Measurements from ENCODE around the gene CRACDL. TPM values are rescaled to one million over a fixed set of nuclear protein-coding genes. Genes with fewer than 3 reads are reported as not detected.

The CRACDL gene
- total and polyA plus RNA-seq, 3 experiments from 2014 or later = 0.22 to 1.2 (median 0.27) TPM

- no peaks in the 10 kb centered on the region for H3K36me3 Mint-ChIP-seq
- no peaks in the 10 kb centered on the region for H3K4me1 ChIP-seq (ENCODE audit: insufficient read depth, low read length)
- H3K4me3 Mint-ChIP-seq = no peak overlapping the region
- H3K36me3 ChIP-seq (ENCODE audit: insufficient read depth, low read length) = no peaks in the 10 kb centered on the region
- H3K27ac ChIP-seq (ENCODE audit: low read depth, low read length) = no peak overlapping the region
- ChIA-PET POLR2A (no interaction called here), CTCF (no interaction called here)
- H3K4me1 Mint-ChIP-seq = peaks cover 0 to 19% (median 5%) of the 10 kb centered on the region in 3 donors
- no peak overlapping the region for H3K4me3 ChIP-seq (ENCODE audit: low read length)
- no peak for DNase-seq
- H3K27me3 ChIP-seq (ENCODE audit: insufficient read depth, low read length, poor library complexity, severe bottlenecking) = no peaks in the 10 kb centered on the region
- H3K9me3 Mint-ChIP-seq = no peaks in the 10 kb centered on the region
- H3K27ac Mint-ChIP-seq = peak overlapping the region in 1 of 8 donors; percentile 14
- peaks cover 4 to 9% of the 10 kb centered on the region in 2 donors for H3K27me3 Mint-ChIP-seq
- no peaks in the 10 kb centered on the region for H3K9me3 ChIP-seq (ENCODE audit: low read length)
Measured at GRCh38 chr2:98870516-98871158, 65.4 kb downstream of the CRACDL start.

DNA sequence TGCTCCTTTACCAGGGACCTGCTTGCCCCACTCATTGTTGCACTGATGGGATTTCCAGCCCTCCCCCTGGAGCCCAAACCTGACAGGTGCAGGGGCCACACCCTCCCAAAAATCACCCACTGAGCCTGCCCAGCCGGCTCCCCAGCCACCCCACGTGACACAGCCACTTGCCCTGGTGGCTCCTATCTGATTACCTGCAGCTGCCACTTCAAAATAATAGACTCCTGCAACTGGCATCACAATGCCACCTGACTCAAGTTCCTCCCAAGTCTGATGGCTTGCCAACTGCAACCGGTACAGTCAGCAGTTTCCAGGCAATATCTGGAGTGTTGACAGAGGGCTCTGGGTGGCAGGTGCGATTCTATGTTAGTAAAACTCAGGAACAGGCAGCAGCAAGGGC is 66.2 kb downstream of the CRACDL start:
- Mint-ChIP-seq H3K36me3 (no peaks in the 10 kb centered on the region), H3K27me3 (peaks cover 8 to 9% of the 10 kb centered on the region in 2 donors), H3K4me1 (peaks cover 0 to 12% (median 5%) of the 10 kb centered on the region in 3 donors), H3K9me3 (peaks cover 0 to 2% (median 0%) of the 10 kb centered on the region in 5 donors), H3K27ac (peak overlapping the region in 4 of 8 donors; percentile 39 to 98 (median 48)), H3K4me3 (peak overlapping the region in 6 of 7 donors; percentile 38 to 78 (median 62))
- Histone ChIP-seq H3K9me3 (ENCODE audit: low read length) (no peaks in the 10 kb centered on the region), H3K27me3 (ENCODE audit: insufficient read depth, low read length, poor library complexity, severe bottlenecking) (no peaks in the 10 kb centered on the region), H3K4me1 (ENCODE audit: insufficient read depth, low read length) (no peaks in the 10 kb centered on the region), H3K36me3 (ENCODE audit: insufficient read depth, low read length) (no peaks in the 10 kb centered on the region), H3K27ac (ENCODE audit: low read depth, low read length) (no peak overlapping the region), H3K4me3 (ENCODE audit: low read length) (no peak overlapping the region)
- no peak for DNase-seq
- ChIA-PET CTCF (no interaction called here), POLR2A (no interaction called here)

DNA sequence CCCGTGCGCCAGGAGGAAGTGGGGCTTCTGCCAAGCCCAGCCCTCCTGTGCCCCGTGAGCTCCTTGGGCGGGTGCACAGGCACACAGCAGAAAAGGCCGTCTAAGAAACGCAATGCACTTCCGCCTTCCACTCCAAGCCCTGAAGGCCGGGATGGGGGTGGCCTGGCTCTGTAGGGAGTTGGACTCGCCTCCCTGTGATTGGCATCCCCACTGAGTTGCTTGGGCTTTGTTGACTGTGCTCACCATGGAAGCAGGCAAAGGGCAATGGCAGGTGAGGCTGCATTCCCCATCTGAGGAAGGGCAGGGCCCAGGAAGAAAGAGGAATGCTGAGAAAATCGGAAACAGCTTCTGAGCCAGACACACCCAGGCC is 66.8 kb downstream of the CRACDL start:
- Mint-ChIP-seq H3K4me1 (peaks cover 0 to 8% (median 5%) of the 10 kb centered on the region in 3 donors), H3K27ac (no peak overlapping the region), H3K27me3 (peaks cover 8 to 11% of the 10 kb centered on the region in 2 donors), H3K9me3 (peaks cover 0 to 2% (median 0%) of the 10 kb centered on the region in 5 donors), H3K36me3 (peaks cover 0 to under 1% (median 0%) of the 10 kb centered on the region in 3 donors), H3K4me3 (peak overlapping the region in 3 of 7 donors; percentile 60 to 78 (median 73))
- H3K9me3 ChIP-seq (ENCODE audit: low read length) = no peaks in the 10 kb centered on the region
- H3K36me3 ChIP-seq (ENCODE audit: insufficient read depth, low read length) = no peaks in the 10 kb centered on the region
- ChIA-PET POLR2A (no interaction called here), CTCF (no interaction called here)
- no peaks in the 10 kb centered on the region for H3K27me3 ChIP-seq (ENCODE audit: insufficient read depth, low read length, poor library complexity, severe bottlenecking)
- no peaks in the 10 kb centered on the region for H3K4me1 ChIP-seq (ENCODE audit: insufficient read depth, low read length)
- no peak overlapping the region for H3K4me3 ChIP-seq (ENCODE audit: low read length)
- no peak for DNase-seq
- no peak overlapping the region for H3K27ac ChIP-seq (ENCODE audit: low read depth, low read length)

DNA sequence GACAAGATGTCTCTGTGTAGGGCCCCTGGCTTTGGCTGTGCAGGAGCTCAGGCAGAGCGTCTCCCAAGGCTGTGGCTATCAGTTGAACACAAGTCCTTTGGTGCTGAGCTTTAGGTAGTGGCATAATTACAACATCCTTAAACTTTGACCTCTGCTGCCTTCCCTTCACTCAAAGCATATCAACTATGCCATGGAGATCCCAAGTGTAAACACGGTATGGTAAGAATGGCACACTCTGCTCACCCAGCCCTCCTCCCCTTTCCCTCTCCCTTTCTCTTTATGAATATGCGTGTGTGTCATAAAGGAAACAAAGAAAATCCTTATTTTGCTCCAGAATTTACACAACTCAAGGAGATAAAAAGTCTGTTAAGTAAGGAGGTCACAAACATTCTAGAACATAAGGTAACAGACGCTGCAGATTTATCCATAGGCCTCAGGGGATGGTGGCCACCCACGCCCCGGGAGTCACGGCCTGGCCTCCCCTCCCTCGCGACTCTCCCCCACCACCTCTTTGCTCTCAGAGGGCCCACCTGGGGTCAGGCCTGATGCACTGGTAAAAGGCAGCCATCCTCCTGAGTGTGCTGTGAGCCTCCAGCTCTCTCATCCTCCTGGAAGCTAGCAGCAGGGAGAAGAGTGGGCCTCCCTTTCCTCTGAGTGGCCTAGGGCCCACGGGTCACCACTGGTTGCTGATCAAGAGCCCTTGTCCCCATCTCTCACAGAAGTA is 67.3 kb downstream of the CRACDL start:
- no peak overlapping the region for H3K27ac ChIP-seq (ENCODE audit: low read depth, low read length)
- no peak for DNase-seq
- Mint-ChIP-seq H3K4me3 (peak overlapping the region in 1 of 7 donors; percentile 27), H3K27me3 (peaks cover 8 to 9% of the 10 kb centered on the region in 2 donors), H3K4me1 (peaks cover 0 to 8% (median 5%) of the 10 kb centered on the region in 3 donors), H3K9me3 (peaks cover 0 to 4% (median 0%) of the 10 kb centered on the region in 5 donors), H3K27ac (no peak overlapping the region), H3K36me3 (peaks cover 0 to 4% (median 0%) of the 10 kb centered on the region in 3 donors)
- no peak overlapping the region for H3K4me3 ChIP-seq (ENCODE audit: low read length)
- CTCF ChIA-PET = no interaction called here
- H3K27me3 ChIP-seq (ENCODE audit: insufficient read depth, low read length, poor library complexity, severe bottlenecking) = no peaks in the 10 kb centered on the region
- H3K4me1 ChIP-seq (ENCODE audit: insufficient read depth, low read length) = no peaks in the 10 kb centered on the region
- H3K9me3 ChIP-seq (ENCODE audit: low read length) = no peaks in the 10 kb centered on the region
- POLR2A ChIA-PET = no interaction called here
- no peaks in the 10 kb centered on the region for H3K36me3 ChIP-seq (ENCODE audit: insufficient read depth, low read length)

GRCh38 chr2:98867539-98868309 is 68.3 kb downstream of the CRACDL start:
- ChIA-PET POLR2A (no interaction called here), CTCF (no interaction called here)
- H3K36me3 ChIP-seq (ENCODE audit: insufficient read depth, low read length) = no peaks in the 10 kb centered on the region
- Mint-ChIP-seq H3K27me3 (peaks cover 8 to 9% of the 10 kb centered on the region in 2 donors), H3K36me3 (peaks cover 0 to 4% (median 0%) of the 10 kb centered on the region in 3 donors), H3K9me3 (peaks cover 0 to 8% (median 4%) of the 10 kb centered on the region in 5 donors), H3K4me1 (peaks cover 0 to 8% (median 5%) of the 10 kb centered on the region in 3 donors), H3K4me3 (no peak overlapping the region), H3K27ac (no peak overlapping the region)
- H3K9me3 ChIP-seq (ENCODE audit: low read length) = no peaks in the 10 kb centered on the region
- no peak for DNase-seq
- no peaks in the 10 kb centered on the region for H3K4me1 ChIP-seq (ENCODE audit: insufficient read depth, low read length)
- H3K27ac ChIP-seq (ENCODE audit: low read depth, low read length) = no peak overlapping the region
- H3K27me3 ChIP-seq (ENCODE audit: insufficient read depth, low read length, poor library complexity, severe bottlenecking) = no peaks in the 10 kb centered on the region
- no peak overlapping the region for H3K4me3 ChIP-seq (ENCODE audit: low read length)

DNA sequence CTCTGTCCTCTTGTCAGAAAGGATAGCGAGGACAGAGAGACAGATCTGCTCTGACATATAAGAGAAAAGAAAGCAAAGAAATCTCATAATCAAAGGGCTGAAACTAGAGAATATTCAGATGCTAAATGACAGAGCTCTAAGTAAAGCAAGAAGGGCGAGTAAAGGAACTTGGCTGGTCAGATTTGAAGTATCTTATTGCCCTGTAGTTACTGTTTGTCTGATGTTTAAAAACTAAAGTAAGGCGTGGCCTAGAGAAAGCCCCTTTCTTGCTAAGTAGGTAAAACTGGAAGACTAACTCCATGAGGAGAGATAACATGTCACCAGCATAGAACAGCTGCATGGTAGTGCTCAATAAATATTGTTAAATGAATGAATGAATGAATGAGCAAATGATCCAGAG is 70.0 kb downstream of the CRACDL start:
- Histone ChIP-seq H3K4me1 (ENCODE audit: insufficient read depth, low read length) (no peaks in the 10 kb centered on the region), H3K9me3 (ENCODE audit: low read length) (no peaks in the 10 kb centered on the region), H3K4me3 (ENCODE audit: low read length) (no peak overlapping the region), H3K27ac (ENCODE audit: low read depth, low read length) (no peak overlapping the region), H3K36me3 (ENCODE audit: insufficient read depth, low read length) (no peaks in the 10 kb centered on the region), H3K27me3 (ENCODE audit: insufficient read depth, low read length, poor library complexity, severe bottlenecking) (no peaks in the 10 kb centered on the region)
- ChIA-PET CTCF (no interaction called here), POLR2A (interaction anchor here (0.6 kb wide), 1 partner anchor 208 kb away, joined by 3 read pairs; no protein-coding TSS in a partner anchor)
- Mint-ChIP-seq H3K4me1 (peaks cover 0 to 8% (median 5%) of the 10 kb centered on the region in 3 donors), H3K27me3 (peaks cover 8 to 12% of the 10 kb centered on the region in 2 donors), H3K9me3 (peaks cover 11 to 24% (median 19%) of the 10 kb centered on the region in 5 donors), H3K36me3 (peaks cover 2 to 6% (median 2%) of the 10 kb centered on the region in 3 donors), H3K4me3 (no peak overlapping the region), H3K27ac (peak overlapping the region in 1 of 8 donors; percentile 19)
- no peak for DNase-seq

- Mint-ChIP-seq H3K4me1 (no peaks in the 10 kb centered on the region), H3K9me3 (peaks cover 33 to 66% (median 60%) of the 10 kb centered on the region in 5 donors), H3K4me3 (no peak overlapping the region), H3K27ac (no peak overlapping the region), H3K36me3 (peaks cover 2 to 33% (median 4%) of the 10 kb centered on the region in 3 donors), H3K27me3 (peaks cover 12 to 16% of the 10 kb centered on the region in 2 donors)
- Histone ChIP-seq H3K4me1 (ENCODE audit: insufficient read depth, low read length) (no peaks in the 10 kb centered on the region), H3K36me3 (ENCODE audit: insufficient read depth, low read length) (no peaks in the 10 kb centered on the region), H3K9me3 (ENCODE audit: low read length) (peaks cover 8% of the 10 kb centered on the region), H3K27me3 (ENCODE audit: insufficient read depth, low read length, poor library complexity, severe bottlenecking) (no peaks in the 10 kb centered on the region), H3K4me3 (ENCODE audit: low read length) (no peak overlapping the region), H3K27ac (ENCODE audit: low read depth, low read length) (no peak overlapping the region)
- DNase-seq = no peak
- ChIA-PET POLR2A (no interaction called here), CTCF (no interaction called here)
Measured at GRCh38 chr2:98861601-98862000, 74.4 kb downstream of the CRACDL start.

- peaks cover 8 to 19% of the 10 kb centered on the region in 2 donors for H3K27me3 Mint-ChIP-seq
- H3K27me3 ChIP-seq (ENCODE audit: insufficient read depth, low read length, poor library complexity, severe bottlenecking) = no peaks in the 10 kb centered on the region
- H3K27ac Mint-ChIP-seq = no peak overlapping the region
- H3K36me3 ChIP-seq (ENCODE audit: insufficient read depth, low read length) = no peaks in the 10 kb centered on the region
- CTCF ChIA-PET = no interaction called here
- DNase-seq = no peak
- no peaks in the 10 kb centered on the region for H3K4me1 ChIP-seq (ENCODE audit: insufficient read depth, low read length)
- no peak overlapping the region for H3K4me3 ChIP-seq (ENCODE audit: low read length)
- H3K36me3 Mint-ChIP-seq = peaks cover 3 to 46% (median 4%) of the 10 kb centered on the region in 3 donors
- H3K9me3 Mint-ChIP-seq = peaks cover 46 to 81% (median 77%) of the 10 kb centered on the region in 5 donors
- no peak overlapping the region for H3K27ac ChIP-seq (ENCODE audit: low read depth, low read length)
- POLR2A ChIA-PET = no interaction called here
- no peak overlapping the region for H3K4me3 Mint-ChIP-seq
- no peaks in the 10 kb centered on the region for H3K4me1 Mint-ChIP-seq
- H3K9me3 ChIP-seq (ENCODE audit: low read length) = peaks cover 8% of the 10 kb centered on the region
Measured at GRCh38 chr2:98859323-98859722, 76.7 kb downstream of the CRACDL start.
